A204.1 (cell line): ENCODE measurements around the gene TGFB2.

ENCODE experiments used
- FAIRE-seq: peaks from 2 replicates; lab custom pipeline; 2012; peaks lifted over from hg19 to GRCh38; lab: Jason Lieb, UNC

Gene TGFB2

GRCh38 chr1:218429301-218429700 is 84.2 kb downstream of the TGFB2 start:
- no peak for FAIRE-seq

GRCh38 chr1:218430346-218430745 is 85.2 kb downstream of the TGFB2 start:
- FAIRE-seq = no peak

GRCh38 chr1:218430822-218431221 is 85.7 kb downstream of the TGFB2 start:
- FAIRE-seq = no peak

GRCh38 chr1:218431476-218431875 is 86.3 kb downstream of the TGFB2 start:
- FAIRE-seq = no peak

GRCh38 chr1:218433744-218434143 is 88.6 kb downstream of the TGFB2 start:
- FAIRE-seq = no peak

GRCh38 chr1:218435528-218435927 is 90.4 kb downstream of the TGFB2 start:
- no peak for FAIRE-seq

- FAIRE-seq = no peak
Measured at GRCh38 chr1:218436346-218436745, 91.2 kb downstream of the TGFB2 start.

- FAIRE-seq = no peak
Measured at GRCh38 chr1:218436997-218437396, 91.9 kb downstream of the TGFB2 start.

GRCh38 chr1:218439541-218440295 is 94.6 kb downstream of the TGFB2 start:
- FAIRE-seq = no peak

GRCh38 chr1:218443255-218443654 is 98.1 kb downstream of the TGFB2 start:
- no peak for FAIRE-seq

GRCh38 chr1:218444173-218444572 is 99.0 kb downstream of the TGFB2 start:
- no peak for FAIRE-seq

GRCh38 chr1:218444588-218444987 is 99.5 kb downstream of the TGFB2 start:
- FAIRE-seq = no peak

GRCh38 chr1:218447010-218447689 is 102.0 kb downstream of the TGFB2 start:
- no peak for FAIRE-seq

- FAIRE-seq = no peak
Measured at GRCh38 chr1:218451415-218451814, 106.3 kb downstream of the TGFB2 start.

- no peak for FAIRE-seq
Measured at GRCh38 chr1:218454700-218455282, 109.7 kb downstream of the TGFB2 start.

GRCh38 chr1:218456444-218456843 is 111.3 kb downstream of the TGFB2 start:
- FAIRE-seq = no peak

- FAIRE-seq = no peak
Measured at GRCh38 chr1:218459450-218459849, 114.3 kb downstream of the TGFB2 start.

- FAIRE-seq = peak; percentile 80
Measured at GRCh38 chr1:218459878-218460711, 115.0 kb downstream of the TGFB2 start.

GRCh38 chr1:218461351-218461750 is 116.2 kb downstream of the TGFB2 start:
- no peak for FAIRE-seq

GRCh38 chr1:218462116-218462515 is 117.0 kb downstream of the TGFB2 start:
- FAIRE-seq = no peak

GRCh38 chr1:218462587-218462986 is 117.5 kb downstream of the TGFB2 start:
- FAIRE-seq = no peak
